GM04504 (cell line): ENCODE data around the gene TMPRSS7.
A peak's percentile ranks its signal among the peaks of the same experiment; 100 is the strongest.
"Not testable (repeated sequence)": the region's sequence is repeated elsewhere in the genome, so short reads cannot be mapped to it uniquely, and the experiment has no call there.

Source experiments
- DNase-seq: peaks from one replicate; pipeline ENCODE4 v3.0.0-alpha.2; 2012; ENCODE audit warnings: low read depth

The TMPRSS7 gene

DNA sequence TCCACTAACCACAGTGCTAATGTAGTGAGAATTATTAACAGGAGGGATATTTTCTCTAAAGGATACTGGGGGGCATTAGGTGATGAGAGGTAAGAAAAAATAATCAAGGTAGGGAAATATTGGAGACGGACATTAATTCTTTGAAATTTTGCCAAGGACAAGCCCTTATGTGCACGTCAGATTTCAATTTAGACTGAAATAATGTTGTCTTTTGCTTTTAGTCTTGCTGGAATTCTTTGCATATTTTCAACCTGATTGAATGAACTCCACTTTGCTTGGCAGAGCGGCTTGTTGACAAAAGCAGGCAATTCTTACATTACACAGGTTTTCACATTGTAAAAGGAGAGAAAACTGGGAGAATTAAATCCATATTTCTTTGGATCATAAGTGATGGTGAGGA lies 26.6 kb downstream of the TMPRSS7 start:
- DNase-seq = no peak

DNA sequence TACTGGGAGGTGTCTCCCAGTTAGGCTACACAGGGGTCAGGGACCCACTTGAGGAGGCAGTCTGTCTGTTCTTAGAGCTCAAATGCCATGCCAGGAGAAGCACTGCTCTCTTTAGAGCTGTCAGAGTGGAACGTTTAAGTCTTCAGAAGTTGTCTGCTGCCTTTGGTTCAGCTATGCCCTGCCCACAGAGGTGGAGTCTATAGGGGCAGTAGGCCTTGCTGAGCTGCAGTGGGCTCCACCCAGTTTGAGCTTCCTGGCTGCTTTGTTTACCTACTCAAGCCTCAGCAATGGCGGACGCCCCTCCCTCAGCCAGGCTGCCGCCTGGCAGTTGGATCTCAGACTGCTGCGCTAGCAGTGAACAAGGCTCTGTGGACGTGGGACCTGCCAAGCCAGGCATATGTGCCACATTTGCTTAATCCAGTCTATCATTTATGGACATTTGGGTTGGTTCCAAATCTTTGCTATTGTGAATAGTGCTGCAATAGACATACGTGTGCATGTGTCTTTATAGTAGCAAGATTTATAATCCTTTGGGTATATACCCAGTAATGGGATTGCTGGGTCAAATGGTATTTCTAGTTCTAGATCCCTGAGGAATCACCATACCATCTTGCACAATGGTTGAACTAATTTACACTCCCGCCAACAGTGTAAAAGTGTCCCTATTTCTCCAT lies 38.0 kb downstream of the TMPRSS7 start:
- DNase-seq = not testable (repeated sequence)

DNA sequence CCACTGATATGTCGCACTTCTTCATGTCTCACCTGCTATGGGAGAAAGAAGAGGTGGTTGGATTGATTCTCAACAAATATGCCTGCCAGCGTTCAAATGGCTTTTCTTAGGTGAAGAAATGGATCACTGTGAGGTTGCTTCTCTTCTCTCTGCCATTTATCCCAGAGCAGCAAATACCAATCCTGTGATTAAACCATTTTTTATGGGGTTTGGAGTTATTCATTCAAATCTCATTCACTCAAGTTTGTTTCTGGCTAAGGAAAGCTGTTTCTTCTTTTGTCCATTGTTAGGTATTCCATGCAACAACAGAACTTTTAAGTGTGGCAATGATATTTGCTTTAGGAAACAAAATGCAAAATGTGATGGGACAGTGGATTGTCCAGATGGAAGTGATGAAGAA lies 39.5 kb downstream of the TMPRSS7 start:
- no peak for DNase-seq

DNA sequence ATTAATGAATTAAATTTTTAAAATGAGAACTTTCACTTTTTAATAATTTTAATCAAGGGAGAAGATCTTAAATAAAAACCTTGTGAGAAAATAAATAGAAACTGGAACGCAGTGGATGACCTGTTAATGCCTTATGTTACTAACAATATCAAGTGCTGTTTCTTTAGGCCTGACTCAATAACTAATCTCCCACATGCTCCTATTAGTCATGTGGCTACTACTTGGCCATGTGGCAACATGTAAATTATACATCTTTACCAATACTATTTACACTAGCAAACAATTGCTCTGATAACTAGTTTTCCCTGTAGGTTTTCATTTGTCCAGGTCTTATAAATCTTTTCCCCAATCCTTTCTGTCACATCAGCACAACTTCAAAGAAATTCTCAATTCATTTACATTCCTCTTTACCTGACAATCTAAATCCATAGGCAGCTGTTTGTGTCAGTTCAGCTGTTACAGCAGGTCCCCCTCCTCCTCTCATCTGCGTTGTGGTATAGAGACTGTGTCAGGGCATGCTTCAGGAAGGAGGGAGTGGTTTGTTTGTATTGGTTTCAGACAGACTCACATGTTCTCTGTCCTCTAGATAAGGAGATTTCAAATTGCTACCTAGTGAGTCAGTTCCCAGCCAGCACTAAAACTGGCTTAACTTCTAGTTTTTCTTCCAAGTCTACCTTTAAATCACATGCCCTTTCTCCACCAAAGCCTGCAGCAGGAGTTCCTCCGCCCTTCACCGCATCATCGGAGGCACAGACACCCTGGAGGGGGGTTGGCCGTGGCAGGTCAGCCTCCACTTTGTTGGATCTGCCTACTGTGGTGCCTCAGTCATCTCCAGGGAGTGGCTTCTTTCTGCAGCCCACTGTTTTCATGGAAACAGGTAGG lies 40.3 kb downstream of the TMPRSS7 start:
- peak; percentile 48 for DNase-seq

DNA sequence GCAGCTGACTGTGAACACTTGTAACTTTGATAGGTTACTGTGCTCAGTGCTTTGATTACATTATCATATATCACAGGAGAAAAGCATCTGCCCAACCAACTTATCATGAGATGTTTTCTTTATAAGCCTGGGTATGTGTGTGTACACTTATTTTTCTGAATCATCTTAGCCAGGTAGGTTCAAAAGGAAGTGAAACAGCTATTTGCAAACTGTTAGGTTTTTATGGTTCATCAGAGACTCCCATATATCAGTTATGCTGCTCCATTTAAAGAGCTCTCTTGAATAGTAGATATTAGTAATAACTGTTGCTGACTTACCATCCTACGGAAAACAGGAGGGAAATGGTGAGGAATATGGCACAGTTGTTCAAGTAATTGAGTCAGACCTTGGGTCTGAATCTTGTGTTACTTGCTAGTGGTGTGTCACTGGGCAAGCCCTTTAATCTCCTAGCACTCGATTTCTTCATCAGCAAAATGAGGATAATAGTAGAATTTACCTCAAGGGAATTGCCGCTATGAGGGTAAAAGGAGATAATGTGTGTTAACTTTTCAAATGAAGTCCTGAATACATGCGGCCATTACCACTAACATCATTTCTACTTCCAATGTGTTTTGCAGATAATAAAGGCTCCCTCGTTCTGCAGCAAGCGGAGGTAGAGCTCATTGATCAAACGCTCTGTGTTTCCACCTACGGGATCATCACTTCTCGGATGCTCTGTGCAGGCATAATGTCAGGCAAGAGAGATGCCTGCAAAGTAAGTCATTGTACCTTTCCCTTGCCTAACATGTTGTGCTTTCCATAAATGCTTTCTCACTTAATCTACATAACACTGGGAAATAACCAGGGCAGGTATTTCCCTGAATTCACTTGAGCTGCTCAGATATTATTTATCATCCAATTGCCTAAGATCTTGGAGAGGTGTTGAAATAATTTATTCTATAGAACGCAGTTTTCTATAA lies 43.9 kb downstream of the TMPRSS7 start:
- no peak for DNase-seq

DNA sequence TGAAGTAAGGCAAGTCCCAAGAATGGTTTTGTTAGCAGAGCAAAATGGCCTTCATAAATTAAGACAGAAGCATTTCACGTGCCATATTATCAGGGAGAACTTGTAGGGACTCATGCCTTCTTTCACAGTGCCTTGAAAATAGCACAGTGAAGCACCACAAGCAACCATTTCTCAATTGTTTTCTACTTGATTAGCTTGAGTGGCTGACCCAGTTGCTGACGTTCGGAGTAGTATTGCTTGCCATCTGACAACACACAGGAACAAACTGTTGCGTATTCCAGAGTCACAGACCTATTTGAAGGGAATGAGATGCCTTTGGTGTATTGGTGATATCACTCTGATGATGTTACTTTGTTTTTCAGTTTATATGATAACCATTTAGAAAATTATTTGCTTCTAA lies 48.7 kb downstream of the TMPRSS7 start:
- DNase-seq = no peak

- no peak for DNase-seq
Observed at GRCh38 chr3:112084980-112085705, 50.6 kb downstream of the TMPRSS7 start.

GRCh38 chr3:112085735-112086075 lies 51.2 kb downstream of the TMPRSS7 start:
- no peak for DNase-seq

DNA sequence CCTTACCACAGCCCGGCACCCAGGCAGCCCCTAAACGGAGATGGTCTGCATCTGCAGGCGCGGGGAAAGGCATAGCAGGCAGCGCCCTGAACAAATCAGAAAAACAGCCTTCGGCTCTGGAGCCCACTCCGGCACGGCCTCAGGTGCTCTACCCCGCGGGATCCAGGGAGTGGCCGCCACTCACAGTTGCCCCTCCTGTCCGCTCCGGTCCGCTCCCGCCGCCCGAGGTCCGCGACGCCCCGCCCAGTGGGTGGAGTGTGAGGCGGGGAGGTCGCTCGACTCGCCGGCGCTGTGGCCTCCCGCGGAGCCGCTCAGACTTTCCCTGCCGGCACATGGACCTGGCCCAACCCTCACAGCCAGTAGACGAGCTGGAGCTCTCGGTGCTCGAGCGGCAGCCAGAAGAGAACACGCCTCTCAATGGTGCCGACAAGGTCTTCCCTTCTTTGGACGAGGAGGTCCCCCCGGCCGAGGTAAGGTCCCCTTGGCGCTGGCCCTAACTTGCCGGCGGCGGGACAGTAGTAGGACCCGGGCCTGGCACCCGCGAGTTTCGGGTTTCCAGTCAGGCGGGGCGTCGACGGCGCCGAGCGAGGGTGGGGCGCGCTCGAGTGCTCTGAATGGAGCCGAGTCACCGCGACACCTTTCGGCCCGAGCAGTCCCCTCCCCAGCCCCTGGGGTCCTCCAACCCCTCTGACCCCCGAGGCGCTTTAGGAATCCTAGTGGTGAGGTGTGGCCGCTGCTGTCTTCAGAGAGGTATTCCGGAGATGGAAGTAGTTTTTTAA lies 51.7 kb downstream of the TMPRSS7 start, which contains the start of gene C3orf52:
TSS of gene C3orf52 (plus strand) at position 314 of the 779 bp plus-strand sequence. CDS start at position 333, 19 bp downstream.
- no peak for DNase-seq

DNA sequence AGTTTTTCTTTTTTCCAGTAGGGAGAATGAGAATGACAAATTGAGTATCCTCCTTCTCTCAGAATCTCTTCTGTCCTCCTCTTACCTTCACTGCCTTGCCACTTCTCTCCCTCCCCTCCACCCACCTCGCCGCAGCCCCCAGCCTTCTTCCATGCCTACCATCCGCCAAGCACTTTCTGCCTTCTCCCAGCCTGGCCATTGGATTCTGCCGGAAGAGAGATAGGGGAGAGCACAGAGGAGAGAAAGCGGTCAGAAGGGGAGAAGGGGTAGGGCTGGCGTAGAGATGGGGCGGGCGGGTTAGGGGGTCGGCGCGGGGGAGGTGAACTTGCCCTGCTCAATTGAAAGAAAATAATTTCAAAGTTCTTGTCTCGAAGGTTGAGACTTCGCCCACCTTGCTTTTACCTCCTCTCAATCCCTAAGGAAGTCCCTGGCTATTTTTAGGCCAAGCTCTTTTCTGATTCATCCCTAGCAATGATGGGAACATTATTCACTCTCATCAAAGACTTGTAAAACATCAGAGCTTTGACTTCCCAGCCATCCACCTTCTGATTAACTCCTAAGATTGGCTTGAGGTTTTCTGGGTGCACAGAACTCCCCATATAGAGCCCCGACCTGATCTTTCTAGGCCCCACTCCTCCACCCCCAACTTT lies 52.5 kb downstream of the TMPRSS7 start:
- DNase-seq = no peak

GRCh38 chr3:112087746-112088145 lies 53.2 kb downstream of the TMPRSS7 start:
- DNase-seq = no peak

DNA sequence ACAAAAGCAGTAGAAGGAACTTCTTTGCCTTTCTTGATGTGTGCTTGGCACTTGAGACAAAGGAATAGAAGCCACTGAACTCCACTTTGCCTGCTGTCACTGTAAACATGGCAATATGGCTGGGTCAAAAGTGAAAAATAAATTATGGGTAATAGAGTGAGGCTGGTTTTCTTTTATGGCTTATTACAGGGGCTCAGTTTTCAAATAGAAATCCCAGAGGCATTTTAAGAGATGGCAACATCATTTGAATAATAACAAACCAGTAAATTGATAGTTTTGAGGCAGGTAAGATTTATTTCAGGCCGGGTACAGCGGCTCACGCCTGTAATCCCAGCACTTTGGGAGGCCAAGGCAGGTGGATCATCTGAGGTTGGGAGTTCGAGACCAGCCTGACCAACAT lies 54.4 kb downstream of the TMPRSS7 start:
- DNase-seq = no peak

GRCh38 chr3:112089956-112090886 lies 55.7 kb downstream of the TMPRSS7 start:
- no peak for DNase-seq

DNA sequence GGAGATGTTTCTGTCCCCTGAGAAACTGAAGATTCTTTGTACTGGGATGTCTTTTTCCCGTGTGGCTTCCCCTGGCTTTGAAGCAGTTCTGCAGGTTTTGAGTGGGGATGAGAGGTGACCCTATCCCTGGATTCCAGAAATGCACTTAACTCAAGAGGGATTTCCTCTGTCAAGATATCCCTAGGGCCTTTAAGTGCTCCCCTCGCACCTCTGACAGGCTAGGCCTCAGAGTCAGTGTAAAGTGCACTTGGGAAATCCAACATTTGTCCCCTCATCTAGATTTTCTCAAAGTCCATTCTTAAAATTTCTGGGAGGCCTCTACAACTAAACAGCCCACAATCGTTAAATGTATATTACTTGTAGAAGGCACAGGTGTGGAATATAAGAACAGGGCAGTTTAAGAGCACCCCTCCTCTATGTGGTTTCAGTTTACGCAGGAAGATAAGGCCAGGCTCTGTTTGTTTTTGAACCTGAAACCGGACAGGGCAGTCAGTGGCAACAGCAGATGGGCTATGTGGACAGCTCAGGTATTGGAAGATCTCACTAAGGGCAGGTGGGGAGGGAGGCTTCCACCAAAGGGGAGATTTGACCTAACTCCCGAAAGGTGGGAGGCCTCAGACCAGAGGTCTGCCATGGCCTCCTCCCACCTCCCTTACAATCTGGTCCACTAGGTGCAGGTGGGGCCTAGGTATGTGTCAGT lies 56.5 kb downstream of the TMPRSS7 start:
- no peak for DNase-seq

DNA sequence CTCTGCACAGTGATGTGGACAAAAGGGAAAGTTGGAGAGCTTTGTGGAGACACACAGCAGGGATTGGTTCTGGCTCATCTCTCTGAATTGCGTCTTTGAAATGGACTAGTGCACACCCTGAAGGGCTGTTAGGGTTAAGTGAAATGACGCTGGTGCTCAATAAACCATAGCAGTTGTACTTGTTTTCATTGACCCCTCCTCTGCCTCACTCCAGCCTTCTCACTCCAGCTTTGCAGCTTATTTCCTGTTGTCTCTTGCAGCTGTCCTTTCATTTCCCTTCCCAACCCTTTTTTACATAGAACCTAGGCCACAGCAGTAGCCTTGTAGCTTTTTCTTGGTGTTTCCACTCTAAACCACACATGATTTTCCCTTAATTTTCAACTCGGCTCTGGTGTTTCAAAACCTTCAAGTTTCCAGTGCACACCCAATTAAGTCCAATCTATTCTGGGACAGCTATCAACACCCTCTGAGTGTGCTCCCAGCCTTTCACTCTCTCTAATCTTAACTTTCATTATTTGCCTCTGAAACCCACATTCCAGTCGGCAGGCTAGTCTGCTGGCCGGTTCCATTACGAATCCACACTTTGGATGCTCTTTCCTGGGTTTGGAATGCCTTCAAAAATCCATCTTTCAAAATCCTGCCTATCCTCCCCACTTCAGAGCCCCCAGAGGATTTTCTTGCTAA lies 58.1 kb downstream of the TMPRSS7 start:
- no peak for DNase-seq

DNA sequence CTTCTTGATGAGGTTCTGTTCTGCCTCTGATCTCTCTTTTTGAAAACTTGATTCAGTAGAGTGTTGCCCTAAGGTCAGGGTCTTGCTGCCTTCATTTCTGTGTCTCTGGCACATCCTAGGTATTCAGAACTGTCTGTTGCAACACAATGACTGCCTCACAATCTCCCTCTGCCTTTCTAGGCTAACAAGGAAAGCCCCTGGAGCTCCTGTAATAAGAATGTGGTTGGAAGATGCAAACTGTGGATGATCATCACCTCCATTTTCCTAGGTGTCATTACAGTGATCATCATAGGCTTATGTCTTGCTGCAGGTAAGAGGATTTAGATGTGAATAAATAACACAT lies 58.6 kb downstream of the TMPRSS7 start:
- DNase-seq = no peak

- DNase-seq = no peak
Observed at GRCh38 chr3:112095731-112096130, 61.2 kb downstream of the TMPRSS7 start.

- no peak for DNase-seq
Observed at GRCh38 chr3:112096176-112096575, 61.6 kb downstream of the TMPRSS7 start.
